Endothelial cell of umbilical vein (primary cell): ENCODE data around the gene RNMT. TPM values are rescaled to one million over a fixed set of nuclear protein-coding genes. Genes with fewer than 3 reads are reported as not detected.

Source experiments
- polyA plus RNA-seq, 4 experiments: library from polyadenylated mRNA; depleted of rRNA in 3 of 4; stranded (reverse) in 3 of 4; unstranded in 1 of 4; fragments of >200 nt; gene quantifications; 2 replicates each; pipeline versions ENCODE4 v1.2.1 to v1.2.3, GENCODE V29; 2011 to 2012; ENCODE audit warnings: missing spikeins in 1 of 4
- small RNA-seq: library from RNA; depleted of rRNA; stranded (forward); fragments of <200 nt; gene quantifications from one replicate; pipeline ENCODE3, GENCODE V24; 2012; ENCODE audit warnings: low replicate concordance, low read depth; ENCODE audit not compliant: insufficient read depth, insufficient read length
- total RNA-seq: library from RNA; stranded (reverse); gene quantifications from 2 replicates; pipeline ENCODE4 v1.2.3, GENCODE V29; 2021

The RNMT gene
- total and polyA plus RNA-seq, 2 donors (not counting 3 experiments of a cell fraction or from before 2014, with no cell fraction given): 9.8 to 29.5 TPM

Small RNA genes within 50 kb of the gene (small RNA-seq; reads per million reads assigned to genes)
- gene AP001525.1 (not detected), gene RN7SL362P (not detected)

Other genes starting within 250 kb of the RNMT start
- 14.6 and 17.3 TPM in 2 replicates for gene FAM210A, start 115 bp upstream of the RNMT start, total RNA-seq
- 6.9 and 7.1 TPM in 2 replicates for gene FAM210A, start 115 bp upstream of the RNMT start, polyA plus RNA-seq
- gene MC5R, start 97.5 kb downstream of the RNMT start, total RNA-seq: not detected in 2 replicates
- not detected in 2 replicates for gene MC5R, start 97.5 kb downstream of the RNMT start, polyA plus RNA-seq
- not detected in 2 replicates for gene MC2R, start 188.9 kb downstream of the RNMT start, total RNA-seq
- not detected in 2 replicates for gene MC2R, start 188.9 kb downstream of the RNMT start, polyA plus RNA-seq